ENCODE results near the gene PSMC1.

Gene PSMC1

GRCh38 chr14:90319173-90319572, 62.8 kb downstream of the PSMC1 start:
- TF ChIP-seq CTCF (IDR thresholded peaks at IDR 0.05; ENCODE audit: borderline replicate concordance, insufficient read depth, low read depth, low read length), result no peak
- no peak overlapping the region for H3K4me3 ChIP-seq (ENCODE audit: low read depth, low read length)

- TF ChIP-seq CTCF (IDR thresholded peaks at IDR 0.05; ENCODE audit: borderline replicate concordance, insufficient read depth, low read depth, low read length), result no peak
- no peak overlapping the region for H3K4me3 ChIP-seq (ENCODE audit: low read depth, low read length)
These were observed 63.5 kb downstream of the PSMC1 start for GRCh38 chr14:90319634-90320541.

- H3K4me3 ChIP-seq (ENCODE audit: low read depth, low read length), result no peak overlapping the region
- TF ChIP-seq CTCF (IDR thresholded peaks at IDR 0.05; ENCODE audit: borderline replicate concordance, insufficient read depth, low read depth, low read length), result no peak
These were observed 65.5 kb downstream of the PSMC1 start for GRCh38 chr14:90321891-90322290.
